OCI-LY7 (cell line): ENCODE data around the gene PRLR.

Experiments
- CTCF ChIP-seq: fragments of 200-600 bp; sonication (generic); conservative IDR thresholded peaks from 2 replicates; pipeline ENCODE4 v1.5.1; 2014; ENCODE audit warnings: mild to moderate bottlenecking, antibody characterized with exemption, low read length, moderate library complexity, mixed read lengths
- EZH2phosphoT487 ChIP-seq: fragments of 200-600 bp; sonication (generic); IDR thresholded peaks from 2 replicates; pipeline ENCODE4 v1.6.1; 2018; ENCODE audit warnings: low read depth, borderline replicate concordance, mild to moderate bottlenecking, mixed run types, antibody characterized with exemption, low read length, moderate library complexity, mixed read lengths

GRCh38 chr5:35182486-35182885, 47.8 kb downstream of the PRLR start:
- TF ChIP-seq CTCF (no peak), EZH2phosphoT487 (no peak)
